HS-27A (cell line): ENCODE data around the gene RASAL2.
"Not testable (repeated sequence)": the region's sequence is repeated elsewhere in the genome, so short reads cannot be mapped to it uniquely, and the experiment has no call there.

Experiments used
- DNase-seq: peaks from one replicate; pipeline ENCODE4 v3.0.0-alpha.2; 2012; ENCODE audit warnings: low read depth, missing footprints

RASAL2 gene

DNA sequence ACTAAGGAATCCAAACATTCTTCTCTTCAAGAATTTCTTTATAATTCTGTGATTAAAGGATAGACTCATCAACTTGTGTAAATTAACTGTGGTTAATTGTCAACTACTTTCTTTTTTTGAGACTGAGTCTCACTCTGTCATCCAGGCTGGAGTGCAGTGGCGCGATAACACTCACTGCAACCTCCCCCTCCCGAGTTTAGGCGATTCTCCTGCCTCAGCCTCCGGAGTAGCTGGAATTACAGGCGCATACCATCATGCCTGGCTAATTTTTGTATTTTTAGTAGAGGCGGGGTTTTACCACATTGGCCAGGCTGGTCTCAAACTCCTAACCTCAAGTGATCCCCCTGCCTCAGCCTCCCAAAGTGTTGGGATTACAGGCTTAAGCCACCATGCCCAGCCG is 296.4 kb downstream of the RASAL2 start:
- not testable (repeated sequence) for DNase-seq

DNA sequence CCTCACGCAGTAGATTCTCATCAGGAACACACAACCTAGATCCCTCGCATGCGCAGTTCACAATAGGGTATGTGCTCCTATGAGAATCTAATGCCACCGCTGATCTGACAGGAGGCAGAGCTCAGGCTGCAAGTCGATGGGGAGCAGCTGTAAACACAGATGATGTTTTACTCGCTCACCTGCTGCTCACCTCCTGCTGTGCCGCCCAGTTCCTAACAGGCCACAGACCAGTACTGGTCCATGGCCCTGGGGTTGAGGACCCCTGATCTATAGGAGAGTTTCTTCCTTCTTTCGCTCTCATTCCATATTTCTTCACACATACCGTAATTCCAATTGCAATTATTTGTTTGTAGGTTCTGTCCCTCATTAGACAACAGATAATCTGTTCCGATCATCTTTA is 299.5 kb downstream of the RASAL2 start:
- no peak for DNase-seq

- no peak for DNase-seq
Observed at GRCh38 chr1:178396789-178397188, 302.9 kb downstream of the RASAL2 start.

GRCh38 chr1:178397678-178398077 is 303.8 kb downstream of the RASAL2 start:
- no peak for DNase-seq

DNA sequence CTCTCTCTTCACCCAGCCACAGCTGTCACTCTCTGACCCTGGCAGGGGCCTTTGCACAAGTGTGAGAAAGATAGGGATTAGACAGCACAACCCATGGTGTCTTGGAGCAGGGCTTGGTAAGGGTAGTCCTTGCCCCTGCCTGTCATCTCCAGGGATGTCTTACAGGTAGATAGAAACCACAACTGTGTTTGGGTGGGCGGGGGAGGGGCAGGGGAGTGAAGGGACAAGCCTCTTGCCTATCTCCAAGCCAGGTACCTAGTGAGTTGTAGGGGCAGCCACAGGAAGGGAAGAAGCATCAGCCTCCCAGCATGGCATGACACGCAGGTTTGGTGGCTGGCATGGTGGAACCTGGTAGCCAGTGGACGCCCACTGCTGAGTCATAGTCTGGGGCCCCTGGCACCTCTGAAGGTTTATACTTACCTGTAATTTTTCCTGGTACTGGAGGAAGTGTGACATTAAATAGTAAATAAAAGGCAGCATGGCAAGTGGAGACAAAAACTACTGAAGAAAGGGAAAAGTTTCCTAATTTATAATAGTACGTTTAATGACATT is 305.3 kb downstream of the RASAL2 start:
- no peak for DNase-seq

- no peak for DNase-seq
Observed at GRCh38 chr1:178405137-178405536, 311.2 kb downstream of the RASAL2 start.

- no peak for DNase-seq
Observed at GRCh38 chr1:178407215-178407614, 313.3 kb downstream of the RASAL2 start.

- no peak for DNase-seq
Observed at GRCh38 chr1:178407655-178408054, 313.8 kb downstream of the RASAL2 start.

DNA sequence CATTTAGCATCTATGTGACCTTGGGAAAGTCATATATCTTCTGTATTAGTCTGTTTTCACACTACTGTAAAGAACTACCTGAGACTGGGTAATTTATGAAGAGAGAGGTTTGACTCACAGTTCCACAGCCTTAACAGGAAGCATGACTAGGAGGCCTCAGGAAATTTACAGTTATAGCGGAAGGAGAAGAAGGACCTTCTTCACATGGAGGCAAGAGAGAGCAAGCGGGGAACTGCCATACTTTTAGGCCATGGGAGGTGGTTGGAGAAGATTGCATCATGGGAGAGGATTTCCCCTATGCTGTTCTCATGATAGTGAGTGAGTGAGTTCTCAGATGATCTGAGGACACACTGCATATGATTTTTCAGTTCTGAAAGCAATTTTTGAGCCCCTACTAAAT is 315.0 kb downstream of the RASAL2 start:
- DNase-seq, result no peak

- no peak for DNase-seq
Observed at GRCh38 chr1:178409541-178409940, 315.6 kb downstream of the RASAL2 start.

DNA sequence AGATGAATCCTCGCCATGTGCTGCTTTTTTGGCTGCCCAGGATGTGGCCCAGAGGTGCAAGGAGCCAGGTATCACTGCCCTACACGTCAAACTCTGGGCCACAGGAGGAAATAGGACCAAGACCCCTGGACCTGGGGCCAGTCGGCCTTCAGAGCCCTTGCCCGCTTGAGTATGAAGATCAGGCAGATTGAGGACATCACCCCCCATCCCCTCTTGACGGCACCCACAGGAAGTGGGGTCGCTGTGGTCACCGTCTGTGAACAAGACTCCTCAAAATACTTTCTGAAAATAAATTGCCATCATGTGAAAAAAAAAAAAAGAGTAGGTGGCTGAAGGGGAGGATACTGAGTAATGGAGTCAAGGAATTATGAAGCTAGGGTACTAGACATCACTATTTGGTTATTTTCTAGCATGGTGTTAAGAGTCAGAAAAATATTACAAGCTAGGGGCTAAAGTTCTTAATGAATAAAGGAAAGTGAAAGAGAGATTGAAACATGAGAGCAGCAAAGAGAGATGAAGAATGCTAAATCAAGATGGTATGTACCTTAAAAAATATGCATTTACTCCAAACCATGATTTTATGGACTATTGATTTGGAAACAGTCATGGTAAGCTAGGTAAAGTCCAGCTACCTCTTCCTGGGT is 318.0 kb downstream of the RASAL2 start:
- no peak for DNase-seq

DNA sequence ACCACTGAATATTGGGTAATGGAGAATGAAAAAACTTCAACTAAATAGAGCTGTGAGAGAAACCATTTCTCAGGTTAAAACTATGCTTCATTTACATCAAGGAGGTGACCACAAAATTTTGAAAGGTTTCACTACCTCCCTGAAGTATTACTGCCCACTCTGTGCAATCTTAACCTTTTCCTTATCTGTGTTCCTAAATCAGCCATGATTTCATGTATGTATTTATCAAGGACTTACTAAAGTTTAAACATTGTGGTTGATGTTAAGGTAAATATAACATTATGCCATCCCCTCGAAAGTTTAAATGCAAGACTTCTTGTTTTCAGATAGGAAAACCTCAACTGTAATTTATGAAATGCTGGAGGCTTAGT is 318.5 kb downstream of the RASAL2 start:
- no peak for DNase-seq

DNA sequence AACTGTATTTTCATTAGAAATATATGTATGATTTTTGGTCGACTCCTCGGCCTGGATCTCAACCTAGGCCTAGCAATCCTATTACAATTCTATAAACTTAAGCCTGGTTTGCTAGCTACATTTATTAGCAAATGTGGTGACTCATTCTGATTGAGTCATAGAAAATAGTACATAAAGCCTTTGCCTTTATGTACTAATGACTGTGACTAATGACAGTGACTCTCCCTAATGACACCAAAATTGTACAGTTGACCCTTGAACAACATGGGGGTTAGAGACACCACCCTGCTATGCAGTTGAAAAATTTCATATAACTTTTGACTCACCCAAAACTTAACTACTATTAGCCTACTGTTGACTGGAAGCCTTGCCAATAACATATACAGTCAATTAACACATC is 324.0 kb downstream of the RASAL2 start:
- peak; percentile 19 for DNase-seq

GRCh38 chr1:178418284-178418955 is 324.5 kb downstream of the RASAL2 start:
- no peak for DNase-seq

GRCh38 chr1:178434360-178434759 is 340.5 kb downstream of the RASAL2 start:
- DNase-seq, result no peak

DNA sequence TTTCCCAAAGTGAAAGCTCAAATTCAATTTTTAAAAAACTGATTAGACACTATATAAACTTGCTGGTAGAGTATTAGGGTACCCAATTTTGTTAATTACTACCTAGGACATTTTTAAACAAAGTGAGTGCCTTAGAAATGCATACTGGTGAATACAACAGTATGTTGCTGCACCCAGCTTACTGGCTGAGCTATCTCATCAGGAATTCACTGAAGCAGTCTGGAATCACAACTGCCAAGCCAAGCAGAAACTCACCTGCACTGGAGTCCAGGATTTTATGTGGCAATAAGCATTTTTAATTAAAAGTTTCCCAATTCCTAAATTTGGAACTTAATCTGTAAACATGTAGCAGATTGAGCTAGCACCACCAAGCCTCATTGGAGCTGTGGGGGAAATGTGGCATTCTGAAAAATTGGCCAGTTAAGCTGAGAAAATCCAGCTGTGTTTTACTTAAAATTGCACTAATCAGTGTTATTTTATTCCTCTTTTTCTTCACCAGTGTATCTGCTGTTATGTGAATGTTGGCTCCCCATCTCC is 341.1 kb downstream of the RASAL2 start:
- no peak for DNase-seq

DNA sequence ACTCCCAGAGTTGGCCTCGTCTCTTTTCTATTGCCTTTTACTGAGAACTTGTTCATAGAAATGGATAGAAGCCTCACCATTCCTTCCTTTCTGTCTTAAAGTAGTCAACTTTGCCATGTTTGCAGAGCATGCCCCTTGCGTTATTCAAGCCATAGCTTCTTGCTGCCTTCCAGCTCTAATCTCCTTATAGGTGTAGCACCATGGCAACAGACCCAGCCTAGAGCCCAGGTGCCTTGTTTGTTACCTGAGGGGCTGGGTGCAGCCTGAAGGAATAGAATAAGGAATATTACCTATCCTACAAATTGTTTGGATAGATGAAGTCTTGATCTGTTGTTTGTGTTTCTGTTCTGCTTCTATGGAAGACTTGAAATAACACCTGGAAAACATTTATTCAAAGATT is 343.0 kb downstream of the RASAL2 start:
- no peak for DNase-seq

GRCh38 chr1:178438432-178438831 is 344.5 kb downstream of the RASAL2 start:
- no peak for DNase-seq

DNA sequence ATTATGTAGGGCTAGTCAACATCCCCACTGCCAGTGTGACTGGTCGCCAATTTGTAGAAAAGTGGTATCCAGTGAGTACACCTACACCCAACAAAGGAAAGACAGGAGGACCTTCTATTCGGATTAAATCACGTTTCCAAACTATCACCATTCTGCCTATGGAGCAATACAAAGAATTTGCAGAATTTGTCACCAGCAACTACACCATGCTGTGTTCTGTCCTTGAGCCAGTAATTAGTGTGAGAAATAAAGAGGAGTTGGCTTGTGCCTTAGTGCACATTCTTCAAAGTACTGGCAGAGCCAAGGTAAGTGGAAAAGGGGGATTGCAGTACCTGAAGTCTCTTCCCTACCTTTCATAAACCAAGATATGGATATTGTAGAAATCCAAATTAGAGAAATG is 349.0 kb downstream of the RASAL2 start:
- no peak for DNase-seq

DNA sequence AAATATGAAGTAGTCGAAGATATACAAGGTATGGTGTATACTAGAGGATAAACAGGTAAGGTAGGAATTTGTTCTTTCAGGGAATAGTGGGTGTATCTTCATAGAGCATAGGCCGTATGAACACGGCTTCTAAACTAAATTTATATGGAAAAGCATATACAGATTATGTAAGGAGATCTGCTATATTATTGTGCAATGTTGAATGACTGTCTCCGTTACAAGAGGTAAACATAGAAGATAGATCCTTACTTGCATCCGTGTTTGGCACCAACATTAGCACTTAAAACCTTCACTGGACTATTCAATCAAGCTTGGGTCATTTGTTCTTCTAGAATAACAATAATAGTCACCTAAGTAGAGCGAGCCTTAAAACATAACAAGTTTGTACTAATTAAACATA is 357.0 kb downstream of the RASAL2 start:
- DNase-seq, result no peak

GRCh38 chr1:178451529-178451928 is 357.6 kb downstream of the RASAL2 start:
- peak; percentile 45 for DNase-seq

GRCh38 chr1:178452013-178452412 is 358.1 kb downstream of the RASAL2 start:
- no peak for DNase-seq

- no peak for DNase-seq
Observed at GRCh38 chr1:178456472-178456871, 362.6 kb downstream of the RASAL2 start.

DNA sequence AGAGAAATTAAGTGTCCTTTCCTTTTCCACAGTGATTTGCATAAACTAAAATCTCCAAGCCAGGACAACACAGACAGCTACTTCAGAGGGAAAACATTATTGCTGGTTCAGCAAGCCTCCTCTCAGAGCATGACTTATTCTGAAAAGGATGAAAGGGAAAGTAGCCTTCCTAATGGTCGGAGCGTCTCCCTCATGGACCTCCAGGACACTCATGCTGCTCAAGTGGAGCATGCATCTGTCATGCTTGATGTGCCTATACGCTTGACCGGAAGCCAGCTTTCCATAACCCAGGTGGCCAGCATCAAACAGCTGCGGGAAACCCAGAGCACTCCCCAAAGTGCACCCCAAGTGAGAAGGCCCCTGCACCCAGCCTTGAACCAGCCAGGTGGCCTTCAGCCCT is 363.7 kb downstream of the RASAL2 start:
- no peak for DNase-seq
